ENCODE results near the gene TPM2.

Gene TPM2

DNA sequence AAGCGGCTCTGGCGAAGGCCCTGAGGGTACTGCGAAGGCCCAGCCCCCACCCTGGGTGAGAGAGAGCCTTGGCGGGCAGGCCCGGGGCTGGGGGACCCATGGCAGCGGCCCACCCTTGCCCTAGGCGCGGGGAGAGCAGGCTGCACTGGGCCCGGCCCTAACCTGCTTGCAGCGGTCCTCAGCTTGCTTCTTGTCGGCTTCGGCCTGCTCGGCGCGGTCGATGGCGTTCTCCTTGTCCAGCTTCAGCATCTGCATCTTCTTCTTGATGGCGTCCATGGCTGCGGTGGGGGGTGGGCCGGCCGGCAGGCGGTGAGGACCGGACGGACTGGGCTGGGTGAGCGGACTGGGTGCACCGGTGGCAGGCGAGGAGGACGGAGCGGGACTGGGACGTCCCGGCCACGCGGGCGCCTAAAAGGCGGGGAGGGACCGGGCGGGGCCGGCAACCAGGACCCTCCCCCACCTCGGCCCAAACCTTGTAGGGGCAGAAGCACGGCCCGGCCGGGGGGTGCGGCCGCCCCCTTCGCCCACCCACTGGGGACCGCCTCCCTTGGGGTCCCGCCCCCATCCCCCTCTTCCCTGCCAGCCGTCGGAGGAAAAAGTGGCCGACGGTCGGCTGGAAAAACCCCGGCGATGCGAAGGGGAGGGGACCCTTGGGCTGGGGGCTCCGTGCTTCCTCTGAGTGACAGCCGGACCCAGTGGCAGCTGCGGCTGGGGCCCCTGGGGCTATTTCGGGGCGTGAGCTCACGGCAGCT is at the start of gene TPM2:
Gene TPM2 (minus strand): TSS at position 384 of the 752 bp plus-strand sequence. CDS start 108 bp downstream, at position 276.
- no peak for DNase-seq

DNA sequence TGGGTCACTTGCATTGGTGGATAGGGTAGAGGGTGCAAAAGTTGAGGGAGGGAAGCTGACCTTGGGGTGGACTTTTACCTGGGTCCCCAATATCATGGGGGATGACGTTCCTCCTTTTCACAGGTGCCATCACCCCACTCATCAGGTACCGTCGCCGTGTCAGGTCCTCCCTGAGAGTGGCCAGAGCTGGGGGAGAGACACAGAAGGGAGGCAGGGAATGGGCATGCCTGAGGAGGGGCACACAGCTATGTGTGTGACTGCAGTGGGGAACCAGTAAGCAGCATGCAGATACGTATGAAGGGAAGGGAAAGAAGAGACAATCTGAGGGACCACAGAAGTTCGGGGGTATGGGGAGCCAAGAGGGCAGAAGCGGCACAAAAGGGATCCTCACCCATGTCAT is 49.2 kb upstream of the TPM2 start:
- DNase-seq: no peak

DNA sequence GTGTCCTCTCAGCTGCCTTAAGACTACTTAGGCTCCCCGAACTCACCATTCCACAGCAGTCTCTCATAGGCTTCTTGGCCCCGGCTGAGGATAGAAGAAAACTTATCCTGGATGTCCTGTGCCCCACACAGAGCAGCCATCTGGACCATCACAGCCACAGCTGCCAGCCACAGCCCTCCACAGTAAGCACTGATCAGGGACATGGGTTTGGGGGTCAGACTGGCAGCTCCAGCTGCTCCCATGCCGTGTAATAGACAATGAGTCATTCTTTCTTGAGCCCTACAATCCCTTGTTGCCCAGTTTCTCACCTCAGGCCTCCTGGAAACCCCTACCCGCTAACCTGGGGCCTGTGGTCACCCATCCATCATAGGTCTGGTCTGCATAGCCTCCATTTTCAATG is 48.5 kb upstream of the TPM2 start:
- DNase-seq: no peak

DNA sequence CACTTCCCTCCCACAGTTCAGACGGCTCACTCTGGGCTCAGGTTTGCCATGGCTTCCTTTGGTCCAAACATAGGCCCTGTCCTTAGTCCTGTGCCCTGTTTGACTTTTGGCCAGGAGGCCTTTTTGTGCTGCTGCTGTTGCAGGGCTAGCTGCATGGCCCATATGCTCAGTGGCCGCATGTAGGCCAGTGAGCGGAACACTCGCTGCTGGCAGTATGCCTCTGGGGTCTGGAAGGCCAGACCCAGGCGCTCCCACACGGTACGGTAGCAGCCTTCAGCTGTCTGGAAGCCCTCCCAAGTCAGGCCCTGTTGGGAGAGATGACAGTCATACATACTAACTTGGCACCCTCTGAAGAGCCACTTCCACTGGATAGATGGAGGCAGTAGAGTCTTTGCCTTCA is 47.4 kb upstream of the TPM2 start:
- no peak for DNase-seq

DNA sequence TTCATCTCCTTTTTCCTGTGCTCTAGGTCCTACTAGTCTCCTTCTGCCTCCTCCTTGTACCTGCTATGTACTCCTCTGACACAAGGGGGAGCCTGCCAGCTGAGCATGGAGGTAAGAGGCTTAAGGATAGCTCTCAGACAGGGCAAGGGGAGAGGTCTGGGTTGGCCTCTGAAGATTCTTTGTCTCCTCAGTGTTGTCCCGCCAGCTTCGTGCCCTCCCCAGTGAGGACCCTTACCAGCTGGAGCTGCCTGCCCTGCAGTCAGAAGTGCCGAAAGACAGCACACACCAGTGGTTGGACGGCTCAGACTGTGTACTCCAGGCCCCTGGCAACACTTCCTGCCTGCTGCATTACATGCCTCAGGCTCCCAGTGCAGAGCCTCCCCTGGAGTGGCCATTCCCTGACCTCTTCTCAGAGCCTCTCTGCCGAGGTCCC is 46.5 kb upstream of the TPM2 start:
- peak; percentile 64 for DNase-seq

DNA sequence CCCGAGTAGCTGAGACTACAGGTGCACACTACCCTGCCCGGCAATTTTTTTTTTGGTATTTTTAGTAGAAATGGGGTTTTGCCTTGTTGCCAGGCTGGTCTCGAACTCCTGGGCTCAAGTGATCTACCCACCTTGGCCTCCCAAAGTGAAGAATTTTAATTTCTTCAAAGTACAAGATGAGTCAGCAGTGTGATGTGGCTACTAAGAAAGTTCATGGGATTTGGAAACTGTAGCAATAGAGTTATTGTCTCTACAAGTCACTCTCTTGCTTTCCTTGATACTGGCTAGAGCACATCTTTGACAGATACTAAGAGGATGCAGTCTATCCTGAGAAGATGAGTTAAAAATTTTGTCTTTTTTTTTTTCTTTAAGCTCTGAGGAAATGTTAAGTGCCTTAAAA is 44.4 kb upstream of the TPM2 start:
- no peak for DNase-seq

DNA sequence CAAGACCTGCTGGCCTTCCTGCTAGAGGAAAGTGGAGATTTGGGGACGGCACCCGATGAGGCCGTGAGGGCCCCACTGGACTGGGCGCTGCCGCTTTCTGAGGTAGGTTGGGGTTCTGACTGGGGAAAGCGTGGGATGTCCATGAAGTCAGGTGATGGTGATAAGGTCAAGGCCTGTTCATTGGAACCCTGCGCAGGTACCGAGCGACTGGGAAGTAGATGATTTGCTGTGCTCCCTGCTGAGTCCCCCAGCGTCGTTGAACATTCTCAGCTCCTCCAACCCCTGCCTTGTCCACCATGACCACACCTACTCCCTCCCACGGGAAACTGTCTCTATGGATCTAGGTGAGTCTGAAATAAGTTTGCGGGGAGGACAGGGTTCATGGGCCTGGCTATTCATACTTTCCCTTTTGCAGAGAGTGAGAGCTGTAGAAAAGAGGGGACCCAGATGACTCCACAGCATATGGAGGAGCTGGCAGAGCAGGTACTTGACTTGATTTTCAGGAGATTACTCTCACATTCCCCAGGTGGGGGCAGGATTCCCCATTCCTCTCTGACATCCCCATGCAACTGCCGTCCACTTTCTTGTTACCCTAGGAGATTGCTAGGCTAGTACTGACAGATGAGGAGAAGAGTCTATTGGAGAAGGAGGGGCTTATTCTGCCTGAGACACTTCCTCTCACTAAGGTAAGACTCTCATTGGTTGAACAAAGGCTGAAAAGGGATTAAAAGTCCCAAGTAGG is 43.2 kb upstream of the TPM2 start:
- DNase-seq: no peak

DNA sequence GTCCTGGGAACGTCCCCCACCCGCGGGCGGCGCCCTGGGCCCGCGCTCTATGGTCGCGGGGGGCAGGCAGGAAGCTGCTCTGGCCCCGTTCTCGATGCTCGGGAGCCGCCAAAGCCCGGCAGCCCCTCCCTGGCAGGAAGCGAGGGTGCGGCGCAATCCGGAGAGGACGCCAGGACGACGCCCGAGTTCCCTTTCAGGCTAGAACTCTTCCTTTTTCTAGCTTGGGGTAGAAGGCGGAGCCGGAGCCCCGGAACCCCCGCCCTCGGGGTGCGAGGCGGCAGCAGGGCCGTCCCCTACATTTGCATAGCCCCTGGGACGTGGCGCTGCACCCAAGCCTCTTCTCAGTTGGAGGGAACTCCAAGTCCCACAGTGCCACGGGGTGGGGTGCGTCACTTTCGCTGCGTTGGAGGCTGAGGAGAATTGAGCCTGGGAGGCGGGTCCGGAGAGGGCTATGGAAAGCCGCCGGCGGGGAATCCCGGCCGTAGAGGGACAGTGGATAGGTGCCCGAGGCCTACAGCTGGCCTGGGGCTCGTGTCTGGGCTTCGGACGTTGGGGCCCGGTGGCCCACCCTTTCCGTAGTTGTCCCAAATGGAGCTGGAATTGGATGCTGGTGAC is 42.6 kb upstream of the TPM2 start, which contains the start of the genes CREB3 and TLN1:
Gene CREB3 (plus strand): TSS at position 482 of the 615 bp plus-strand sequence. CDS start 107 bp downstream, at position 589.
Gene TLN1 (minus strand): TSS at position 11 of the 615 bp plus-strand sequence. CDS start 6,501 bp downstream, outside the sequence.
- DNase-seq: peak; percentile 94

DNA sequence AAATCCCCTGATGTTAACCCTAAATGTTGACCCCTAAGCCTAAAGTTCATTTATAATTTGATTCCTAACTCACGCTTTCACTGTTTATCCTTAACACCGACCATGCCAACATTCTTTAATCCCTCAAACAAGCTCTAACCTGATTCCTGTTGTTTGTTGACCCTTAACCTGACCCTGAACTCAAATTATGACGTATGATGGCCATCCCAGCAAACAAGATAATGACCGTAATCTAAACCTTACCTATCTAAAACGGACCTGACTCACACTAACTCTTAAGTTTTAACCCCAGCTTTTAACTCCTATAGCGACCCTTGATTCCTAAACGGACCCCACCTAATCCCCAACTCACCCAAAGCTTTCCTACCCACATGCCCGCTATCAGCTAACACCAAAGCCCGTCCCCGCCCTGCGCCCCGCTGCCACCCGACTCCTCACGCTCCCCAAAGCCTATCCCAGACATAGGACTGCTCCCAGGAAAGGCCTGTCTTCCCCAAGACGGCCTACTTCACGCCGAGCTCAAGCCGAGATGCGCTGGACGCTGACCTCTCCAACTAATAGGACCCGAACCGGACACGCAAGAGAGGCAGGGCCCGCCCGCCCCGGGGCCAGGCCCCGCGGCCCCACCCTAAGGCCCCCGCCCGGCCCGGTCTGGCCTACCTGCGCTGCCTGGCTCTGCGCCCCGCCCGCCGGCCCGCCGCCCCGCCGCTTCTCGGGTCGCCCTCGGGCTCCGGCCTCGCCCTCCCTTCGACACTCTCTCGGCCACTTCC is 41.9 kb upstream of the TPM2 start:
- peak; percentile 27 for DNase-seq

DNA sequence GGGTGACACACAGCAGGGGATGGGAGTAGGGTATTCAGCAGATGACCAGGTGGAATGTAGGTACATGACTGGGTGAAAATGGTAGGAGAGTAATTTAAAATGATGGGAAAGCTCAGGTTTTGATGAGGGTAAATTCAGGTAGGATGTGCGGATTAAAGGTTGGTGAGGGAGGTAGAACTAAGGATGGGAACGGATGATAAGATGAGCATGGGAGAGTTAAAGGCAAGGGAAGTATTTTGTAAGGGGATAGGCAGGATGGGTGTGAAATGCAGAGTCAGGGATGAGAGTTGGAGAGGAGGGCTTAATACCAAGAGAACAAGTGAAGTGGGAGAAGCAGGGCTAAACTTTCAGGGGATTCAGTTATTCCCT is 40.7 kb upstream of the TPM2 start:
- no peak for DNase-seq

DNA sequence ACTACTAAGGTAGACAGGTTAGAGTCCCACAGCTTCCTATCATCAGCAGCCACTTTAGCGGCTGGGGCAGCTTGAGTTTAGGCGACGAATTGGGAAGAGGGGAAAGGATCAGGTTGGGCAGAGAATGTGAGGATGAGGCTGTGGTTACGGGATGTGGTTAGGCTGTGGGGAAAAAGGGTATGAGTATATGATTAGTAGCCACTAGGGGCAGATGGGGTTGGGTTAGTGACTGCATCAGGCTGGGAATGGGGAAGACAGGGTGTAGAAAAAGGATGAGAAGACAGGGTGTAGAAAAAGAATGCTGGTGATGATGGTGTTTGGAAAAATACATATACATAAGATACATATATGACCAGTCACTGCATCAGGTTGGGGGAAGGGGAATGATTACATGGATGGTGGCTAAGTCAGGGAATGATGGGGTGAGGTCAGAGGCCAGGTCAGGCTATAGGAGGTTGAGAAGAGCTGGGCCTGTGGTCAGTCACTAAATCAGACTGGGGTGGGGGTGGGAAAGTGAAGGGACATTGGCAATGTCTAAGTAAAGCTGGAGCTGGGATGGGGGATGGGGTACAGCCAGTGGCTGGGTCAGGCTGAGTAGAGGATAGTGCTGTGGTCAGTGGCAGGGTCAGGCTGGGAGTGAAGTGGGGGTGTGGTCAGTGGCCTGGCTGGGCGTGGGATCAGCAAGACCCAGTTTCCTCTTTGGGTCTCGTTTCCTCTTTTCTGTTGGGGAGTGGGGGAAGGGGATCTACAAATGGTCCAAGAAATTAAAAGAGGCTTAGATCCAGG is 40.2 kb upstream of the TPM2 start:
- DNase-seq: no peak

DNA sequence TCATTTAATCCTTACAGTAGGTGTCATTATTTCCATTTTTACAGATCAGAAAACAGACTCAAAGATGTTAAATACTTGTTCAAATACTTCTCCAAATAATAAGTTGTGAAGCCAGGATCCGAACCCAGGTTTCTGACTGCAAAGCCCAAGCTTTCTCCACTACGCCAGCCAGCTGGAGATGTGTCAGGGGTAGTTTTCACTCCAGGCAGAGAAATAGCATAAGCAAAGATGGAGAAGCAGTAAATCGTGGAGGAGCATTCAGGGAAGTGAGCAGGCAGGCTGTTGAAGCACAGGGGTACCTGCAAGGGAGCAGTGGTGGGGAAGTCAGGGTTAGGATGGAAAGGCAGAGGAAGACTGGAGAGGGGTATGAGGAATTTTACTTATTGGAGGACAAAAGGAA is 39.4 kb upstream of the TPM2 start:
- no peak for DNase-seq

DNA sequence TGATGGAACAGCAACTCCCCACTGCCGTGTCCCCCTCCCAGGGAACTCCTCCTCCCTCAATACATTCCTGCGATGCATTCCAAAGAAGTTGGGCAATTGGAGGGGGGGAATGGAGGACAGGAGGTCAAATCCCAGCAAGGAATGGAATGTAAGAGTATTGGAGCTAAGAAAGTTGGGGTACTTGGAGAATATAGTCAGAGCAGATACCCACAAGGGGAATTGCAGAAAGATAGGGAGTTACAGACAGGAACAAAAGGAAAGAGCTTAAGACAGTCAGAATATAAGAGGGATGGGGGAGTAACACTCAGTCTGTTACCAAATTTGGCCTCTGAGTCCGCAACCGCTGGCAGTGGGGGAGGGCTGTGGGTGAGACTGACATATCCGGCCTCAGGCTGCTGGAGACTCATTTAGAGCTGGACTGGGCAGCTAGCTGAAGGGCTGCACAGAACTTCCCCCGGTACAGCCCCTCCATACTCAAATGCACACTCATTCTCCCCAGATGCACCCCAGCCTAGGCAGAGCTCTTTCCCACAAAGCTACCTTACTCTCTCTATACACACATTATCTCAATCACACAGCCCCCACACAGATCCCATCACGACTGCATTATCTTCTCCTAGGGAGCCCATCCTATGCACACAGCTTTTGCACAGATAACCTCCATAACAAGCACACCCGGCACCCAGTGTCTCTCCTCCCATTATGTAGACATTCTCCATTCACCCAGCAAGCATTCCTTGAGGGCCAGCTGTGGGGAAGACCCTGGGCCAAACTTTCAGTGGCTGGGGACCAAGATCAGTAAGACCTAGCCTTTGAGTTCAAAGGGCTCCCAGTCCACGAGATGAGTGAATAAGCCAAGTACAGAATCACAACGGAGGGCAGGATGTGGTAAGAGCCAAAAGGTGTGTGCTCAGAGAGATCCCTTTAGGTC is 38.6 kb upstream of the TPM2 start:
- no peak for DNase-seq

DNA sequence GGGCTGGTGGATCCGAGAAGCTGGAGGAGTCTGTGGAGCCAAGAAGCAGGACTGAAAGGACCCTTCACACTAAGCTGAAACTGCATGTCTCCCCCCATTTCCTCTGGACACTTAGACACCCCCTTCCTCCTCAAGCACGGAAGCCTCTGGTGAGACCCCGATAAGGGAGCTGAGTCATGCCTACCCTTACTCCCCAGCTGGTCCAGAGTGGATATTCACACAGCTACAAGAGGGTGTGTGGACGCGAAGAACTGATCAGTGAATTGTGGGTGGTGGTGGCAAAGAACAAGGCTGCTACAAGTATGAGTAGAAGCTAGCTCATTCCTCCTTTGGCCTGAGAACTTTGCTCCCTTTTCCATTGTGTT is 37.9 kb upstream of the TPM2 start:
- DNase-seq: no peak

DNA sequence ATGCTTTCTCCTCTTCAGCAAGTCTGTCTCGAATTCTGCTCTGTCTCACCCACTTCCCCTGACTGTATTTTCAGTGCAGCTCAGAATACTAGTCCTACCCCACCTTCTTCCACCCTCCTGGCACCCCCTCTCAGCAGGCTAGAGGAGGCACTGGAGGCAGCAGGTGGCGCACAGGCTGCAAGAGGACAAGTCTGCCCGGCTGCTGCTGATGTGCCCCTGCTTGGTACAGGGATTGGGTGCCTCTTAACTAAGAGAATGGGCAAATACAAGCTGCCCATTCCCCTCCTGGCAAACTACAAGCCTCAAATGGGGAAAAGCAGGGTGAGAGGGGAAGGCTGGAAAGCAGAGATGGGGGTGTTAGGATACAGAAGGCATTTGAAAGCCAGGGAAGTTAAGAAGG is 37.2 kb upstream of the TPM2 start:
- DNase-seq: peak; percentile 31

DNA sequence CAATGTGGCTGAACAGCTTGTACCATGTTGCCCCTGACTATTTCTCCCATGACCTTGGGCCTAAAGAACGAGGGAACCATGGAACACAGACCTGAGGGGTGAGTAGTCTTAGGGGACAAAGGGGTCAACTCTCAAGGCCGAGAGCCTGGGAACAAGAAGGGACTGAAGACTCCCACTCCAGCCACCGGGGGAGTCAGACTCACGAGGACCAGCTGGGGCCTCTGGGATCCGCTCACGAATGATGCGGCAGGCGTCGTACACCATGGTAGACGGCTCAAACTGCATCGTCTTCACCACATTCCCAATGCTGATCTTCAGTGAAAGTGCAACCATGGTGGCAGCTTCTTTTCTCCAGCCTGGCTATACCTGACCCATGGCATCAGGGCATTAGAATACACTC is 35.6 kb upstream of the TPM2 start:
- DNase-seq: no peak

DNA sequence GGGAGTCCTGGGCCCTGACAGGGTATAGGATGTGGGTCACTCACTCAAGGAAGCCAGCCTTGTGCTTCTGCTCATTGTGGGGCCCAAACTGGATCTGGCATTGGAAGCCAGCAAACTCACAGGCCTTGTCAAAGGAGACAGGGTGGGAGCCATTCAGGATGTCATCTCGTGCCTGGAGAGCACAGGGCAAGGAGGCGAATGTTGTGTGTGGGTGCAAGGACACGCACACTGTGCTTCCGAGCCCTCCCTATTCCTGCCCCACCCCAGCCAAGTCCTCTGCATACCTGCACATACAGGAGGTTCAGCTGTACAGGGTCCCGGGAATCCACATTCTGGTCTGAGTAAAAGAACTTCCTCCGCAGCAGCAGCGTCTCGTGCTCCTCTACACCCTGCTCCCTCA is 34.2 kb upstream of the TPM2 start:
- no peak for DNase-seq

DNA sequence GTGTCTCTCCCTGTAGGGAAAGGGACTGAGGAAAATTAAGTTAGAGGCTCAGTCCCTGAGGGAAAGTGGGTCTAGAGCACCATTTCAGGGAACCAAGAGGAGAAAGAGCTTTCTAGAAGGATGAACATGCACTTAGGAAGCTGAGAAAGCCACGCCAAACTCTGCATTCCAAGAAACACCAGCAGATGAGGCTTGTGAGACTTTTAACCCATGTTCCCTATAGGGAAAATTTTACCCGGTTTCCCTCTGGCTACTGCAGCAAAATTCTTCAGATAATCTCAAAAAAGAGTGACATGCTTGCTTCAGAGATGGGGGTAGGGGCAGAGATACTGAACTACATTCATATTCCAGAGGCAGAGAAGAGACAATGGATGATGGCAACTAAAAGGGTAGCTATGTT is 33.7 kb upstream of the TPM2 start:
- no peak for DNase-seq

DNA sequence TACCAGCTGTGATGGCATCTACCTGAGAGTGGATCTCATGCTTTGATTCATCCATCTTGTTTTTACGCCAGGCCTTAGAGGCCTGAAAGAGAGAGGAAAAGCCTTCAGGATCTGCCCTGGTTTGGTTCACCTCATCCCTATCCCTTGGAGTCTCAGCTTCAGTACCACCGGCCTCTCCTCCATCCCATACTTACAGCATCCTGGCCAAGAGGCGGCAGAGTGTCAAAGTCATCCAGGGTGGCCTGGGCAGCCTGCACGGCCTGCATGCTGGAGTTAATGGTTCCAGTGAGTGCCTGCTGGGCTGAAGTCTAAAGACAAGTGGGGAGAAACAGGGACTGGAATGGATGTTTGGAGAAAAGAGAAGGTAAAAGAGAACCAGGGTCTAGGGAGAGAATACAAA is 29.8 kb upstream of the TPM2 start:
- no peak for DNase-seq

DNA sequence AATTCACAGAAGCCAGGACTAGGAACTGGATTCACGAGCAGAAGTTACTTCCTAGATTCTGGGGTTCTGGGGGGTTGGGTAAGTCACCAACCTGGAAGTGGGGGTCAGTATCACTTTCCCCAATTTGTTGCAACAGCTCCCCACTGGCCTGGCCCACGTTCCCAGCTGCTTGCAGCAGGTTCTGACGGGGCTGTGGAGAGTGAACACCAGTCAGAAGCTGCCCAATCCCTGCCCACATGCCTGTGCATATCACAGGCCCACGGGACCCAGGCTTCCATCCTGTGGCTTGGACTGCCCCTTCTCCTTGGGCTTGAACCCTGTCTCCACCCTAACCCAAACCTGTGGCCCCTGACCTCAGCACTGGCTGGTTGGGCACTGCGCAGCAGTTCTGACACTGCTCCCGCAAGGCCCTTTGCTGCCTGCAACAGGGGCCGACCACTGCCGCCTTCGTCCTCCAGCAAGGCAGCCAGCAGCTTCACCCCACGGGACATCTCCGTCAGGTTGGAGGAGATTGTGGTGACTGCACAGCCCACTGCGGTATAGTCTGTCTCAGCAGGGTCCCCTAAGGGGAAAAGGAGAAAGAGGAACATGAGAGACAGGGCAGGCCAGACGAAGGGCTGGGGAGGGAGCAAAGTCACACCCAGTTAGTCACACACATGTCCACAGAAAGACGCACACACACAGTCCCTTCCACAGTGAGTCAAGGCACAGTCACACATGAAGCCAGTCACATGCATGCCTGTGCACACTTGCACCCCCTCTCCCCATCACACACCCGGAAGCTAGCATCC is 29.2 kb upstream of the TPM2 start:
- no peak for DNase-seq
